Endothelial cell of umbilical vein (primary cell): ENCODE measurements around the gene FUT8. TPM values are rescaled to one million over a fixed set of nuclear protein-coding genes. Genes with fewer than 3 reads are reported as not detected.

ENCODE experiments used
- BruUV-seq: library from RNA; stranded (reverse); fragments of 400-500 nt; replicated peaks from 2 replicates; lab custom pipeline; 2021; lab: Mats Ljungman, UMichigan
- CTCF ChIA-PET: fragments of 300-600, 350-600 bp; sonication (Branson Sonifier 250); formaldehyde crosslinking; loops from one replicate; lab custom pipeline; 2021; ENCODE audit warnings: antibody characterized with exemption, inconsistent platforms; lab: Charles Lee
- POLR2A ChIA-PET: fragments of 300-600, 350-600 bp; sonication (Branson Sonifier 250); formaldehyde crosslinking; loops from one replicate; lab custom pipeline; 2021; ENCODE audit warnings: antibody characterized with exemption, inconsistent platforms; lab: Charles Lee
- DNase-seq: peaks from one replicate; pipeline ENCODE4 v3.0.0-alpha.2; 2011; ENCODE audit warnings: low read depth, low spot score
- FAIRE-seq: peaks from 2 replicates; lab custom pipeline; 2011; peaks lifted over from hg19 to GRCh38; lab: Jason Lieb, UNC
- H2AFZ ChIP-seq: 2 replicates; pipeline ENCODE4 v1.6.0; 2012; ENCODE audit warnings: low read depth, low read length, control low read depth, inconsistent platforms
- H3K27ac ChIP-seq: 2 replicates; pipeline ENCODE4 v1.5.1; 2011; ENCODE audit warnings: low read depth, mild to moderate bottlenecking, control low read depth, low read length, moderate library complexity; ENCODE audit not compliant: insufficient read depth
- H3K27me3 ChIP-seq, 2 experiments: 2 replicates each; pipeline versions ENCODE4 v1.6.0 to v1.6.1; 2011; ENCODE audit warnings: low read length in 2 of 2, mixed read lengths in 1 of 2; ENCODE audit not compliant: control insufficient read depth in 2 of 2, insufficient read depth in 2 of 2
- H3K36me3 ChIP-seq, 2 experiments: 2 replicates in 1 of 2; 3 replicates in 1 of 2; pipeline ENCODE4 v1.5.1; 2011; ENCODE audit warnings: low read length in 2 of 2, mild to moderate bottlenecking in 1 of 2, moderate library complexity in 1 of 2; ENCODE audit not compliant: control insufficient read depth in 2 of 2, insufficient read depth in 2 of 2; ENCODE audit errors: extremely low read depth in 1 of 2
- H3K4me1 ChIP-seq: 3 replicates; pipeline ENCODE4 v1.5.1; 2011; ENCODE audit warnings: mild to moderate bottlenecking, low read length; ENCODE audit not compliant: control insufficient read depth, insufficient read depth; ENCODE audit errors: extremely low read depth
- H3K4me2 ChIP-seq: 2 replicates; pipeline ENCODE4 v1.6.1; 2011; ENCODE audit warnings: low read length, control low read depth, mixed read lengths; ENCODE audit not compliant: insufficient read depth
- H3K4me3 ChIP-seq, 3 experiments: fragments of 200-600 bp in 1 of 3; sonication (generic), shearing (Covaris generic) in 1 of 3; replicated peaks in 1 of 3; 2 replicates each; pipeline ENCODE4 v1.5.1; 2011 to 2016; ENCODE audit warnings: control low read depth in 3 of 3, low read length in 3 of 3, mild to moderate bottlenecking in 2 of 3, inconsistent platforms in 1 of 3, low read depth in 1 of 3, moderate library complexity in 1 of 3; ENCODE audit not compliant: insufficient read depth in 1 of 3
- H3K79me2 ChIP-seq: 2 replicates; pipeline ENCODE4 v1.6.0; 2012; ENCODE audit warnings: low read length, inconsistent platforms; ENCODE audit not compliant: control insufficient read depth, insufficient read depth
- H3K9ac ChIP-seq: replicated peaks from 2 replicates; pipeline ENCODE3; 2011; ENCODE audit warnings: low read length, control low read depth; ENCODE audit not compliant: insufficient read depth; ENCODE audit errors: extremely low read depth
- H3K9me1 ChIP-seq: replicated peaks from 3 replicates; pipeline ENCODE4 v1.6.0; 2011; ENCODE audit warnings: mild to moderate bottlenecking, low read length; ENCODE audit not compliant: control insufficient read depth, insufficient read depth; ENCODE audit errors: extremely low read depth
- H3K9me3 ChIP-seq: replicated peaks from 2 replicates; pipeline ENCODE4 v1.5.1; 2012; ENCODE audit warnings: low read length, inconsistent platforms; ENCODE audit not compliant: control insufficient read depth, insufficient read depth
- H4K20me1 ChIP-seq: replicated peaks from 2 replicates; pipeline ENCODE3; 2011; ENCODE audit warnings: mild to moderate bottlenecking, low read length; ENCODE audit not compliant: control insufficient read depth, insufficient read depth; ENCODE audit errors: extremely low read depth
- CTCF ChIP-seq, 2 donors: IDR thresholded peaks; 1 replicate in 1 of 2; 2 replicates in 1 of 2; pipeline ENCODE4 v1.5.1; 2011; ENCODE audit warnings: low read length in 2 of 2, mild to moderate bottlenecking in 2 of 2, moderate library complexity in 2 of 2, control low read depth in 1 of 2, inconsistent platforms in 1 of 2, low read depth in 1 of 2; ENCODE audit not compliant: insufficient read depth in 1 of 2; ENCODE audit errors: extremely low read depth in 1 of 2
- EZH2 ChIP-seq: IDR thresholded peaks from 2 replicates; pipeline ENCODE4 v1.6.1; 2012; ENCODE audit warnings: borderline replicate concordance, low read depth, mild to moderate bottlenecking, moderate library complexity, low read length, inconsistent platforms; ENCODE audit not compliant: severe bottlenecking
- FOS ChIP-seq: IDR thresholded peaks from 2 replicates; pipeline ENCODE4 v1.6.1; 2011; ENCODE audit warnings: mild to moderate bottlenecking, low read length, moderate library complexity, borderline replicate concordance; ENCODE audit not compliant: insufficient read depth
- GATA2 ChIP-seq: IDR thresholded peaks from 2 replicates; pipeline ENCODE4 v1.7.0; 2011; ENCODE audit warnings: low read depth, mild to moderate bottlenecking, moderate library complexity, mixed read lengths, low read length; ENCODE audit not compliant: insufficient read length, insufficient read depth
- JUN ChIP-seq: IDR thresholded peaks from 2 replicates; pipeline ENCODE4 v1.6.1; 2011; ENCODE audit warnings: borderline replicate concordance, low read depth; ENCODE audit not compliant: insufficient read length, insufficient read depth
- MAX ChIP-seq: IDR thresholded peaks from 2 replicates; pipeline ENCODE4 v1.6.1; 2011; ENCODE audit not compliant: insufficient read depth, insufficient read length
- MYC ChIP-seq: IDR thresholded peaks from one replicate; pipeline ENCODE4 v1.6.1; 2011; ENCODE audit warnings: mild to moderate bottlenecking, low read depth, low read length
- POLR2A ChIP-seq: IDR thresholded peaks from 2 replicates; pipeline ENCODE4 v1.6.1; 2012; ENCODE audit warnings: low read depth, mild to moderate bottlenecking, control low read depth, low read length
- POLR2AphosphoS5 ChIP-seq: IDR thresholded peaks from 2 replicates; pipeline ENCODE4 v1.6.1; 2012; ENCODE audit warnings: low read depth, mild to moderate bottlenecking, control low read depth, low read length, moderate library complexity; ENCODE audit not compliant: insufficient read depth
- dilution Hi-C: fragments of 300-500 bp; cut with MboI; formaldehyde crosslinking; loops from one replicate; pipeline ENCODE4 v1.15.0; 2019; ENCODE audit warnings: low sequenced_read_pairs; ENCODE audit not compliant: extremely low pct_ligation_motif_present
- intact Hi-C: fragments of 100-400 bp; cut with micrococcal nuclease; formaldehyde crosslinking; loops from one replicate; pipeline ENCODE4 v1.10.0; 2022
- polyA plus RNA-seq, 4 experiments: library from polyadenylated mRNA; depleted of rRNA in 3 of 4; stranded (reverse) in 3 of 4; unstranded in 1 of 4; fragments of >200 nt; gene quantifications; 2 replicates each; pipeline versions ENCODE4 v1.2.1 to v1.2.3, GENCODE V29; 2011 to 2012; ENCODE audit warnings: missing spikeins in 1 of 4
- total RNA-seq: library from RNA; stranded (reverse); gene quantifications from 2 replicates; pipeline ENCODE4 v1.2.3, GENCODE V29; 2021

FUT8 gene
- total and polyA plus RNA-seq, 2 donors (not counting 3 experiments of a cell fraction or from before 2014, with no cell fraction given), result 16.7 to 38.8 TPM

GRCh38 chr14:65419593-65420252, 7.2 kb downstream of the FUT8 start:
- Histone ChIP-seq H3K4me3 (no peak overlapping the region), H3K79me2 (peaks cover 66% of the 10 kb centered on the region), H3K4me1 (peaks cover 3% of the 10 kb centered on the region), H3K9me1 (no peaks in the 10 kb centered on the region), H4K20me1 (no peaks in the 10 kb centered on the region), H3K36me3 (no peaks in the 10 kb centered on the region), H3K9me3 (no peaks in the 10 kb centered on the region), H3K27me3 (no peaks in the 10 kb centered on the region), H3K4me2 (no peak overlapping the region), H3K27ac (no peak overlapping the region), H2AFZ (no peak overlapping the region), H3K9ac (no peak overlapping the region)
- DNase-seq (no peak), FAIRE-seq (no peak)
- TF ChIP-seq GATA2 (no peak), MAX (no peak), MYC (no peak)
- intact Hi-C loops, result no loop called here
- no TSS peak for BruUV-seq
- CTCF ChIA-PET, result interaction anchor here (13.1 kb wide), 1 partner anchor 409 kb away, joined by 926 read pairs; no protein-coding TSS in a partner anchor
- dilution Hi-C loops, result no loop called here
- POLR2A ChIA-PET, result no interaction called here

- H3K27me3 ChIP-seq, result no peaks in the 10 kb centered on the region
- no peak overlapping the region for H2AFZ ChIP-seq
- ChIA-PET POLR2A (no interaction called here), CTCF (interaction anchor here (13.1 kb wide), 1 partner anchor 407 kb away, joined by 926 read pairs; no protein-coding TSS in a partner anchor)
- H3K79me2 ChIP-seq, result peaks cover 63% of the 10 kb centered on the region
- intact Hi-C loops, result no loop called here
- H3K4me1 ChIP-seq, result peaks cover 2% of the 10 kb centered on the region
- BruUV-seq, result no TSS peak
- dilution Hi-C loops, result no loop called here
- no peaks in the 10 kb centered on the region for H4K20me1 ChIP-seq
- no peaks in the 10 kb centered on the region for H3K36me3 ChIP-seq
- H3K9me1 ChIP-seq, result no peaks in the 10 kb centered on the region
- H3K9me3 ChIP-seq, result no peaks in the 10 kb centered on the region
- DNase-seq (no peak), FAIRE-seq (no peak)
- H3K27ac ChIP-seq, result no peak overlapping the region
- H3K4me2 ChIP-seq, result no peak overlapping the region
- no peak for TF ChIP-seq GATA2
- no peak for TF ChIP-seq POLR2A
- no peak for TF ChIP-seq JUN
- TF ChIP-seq MYC, result no peak
- TF ChIP-seq POLR2AphosphoS5, result no peak
- no peak for TF ChIP-seq EZH2
- TF ChIP-seq MAX, result no peak
- no peak for TF ChIP-seq CTCF (IDR thresholded peaks at IDR 0.05; ENCODE audit: extremely low read depth in 1 of 2, insufficient read depth in 1 of 2, low read depth in 1 of 2, low read length in 2 of 2)
- no peak for TF ChIP-seq FOS
- no peak overlapping the region for H3K4me3 ChIP-seq
- H3K9ac ChIP-seq, result no peak overlapping the region
Observed at GRCh38 chr14:65421201-65421981, 8.9 kb downstream of the FUT8 start.
